SU-DHL-6 (cell line): ENCODE data around the gene ETV1.

ENCODE experiments used
- EZH2phosphoT487 ChIP-seq: fragments of 200-600 bp; sonication (generic), shearing (Covaris generic); conservative IDR thresholded peaks from 2 replicates; pipeline ENCODE4 v1.6.1; 2018; ENCODE audit warnings: mild to moderate bottlenecking, antibody characterized with exemption, low read length, moderate library complexity, mixed read lengths
- TF ChIP-seq, protein P1 (sequence below): fragments of 200-600 bp; sonication (generic); IDR thresholded peaks from one replicate; pipeline ENCODE4 v1.5.1; 2017; ENCODE audit warnings: antibody characterized with exemption, mild to moderate bottlenecking, low read length, moderate library complexity; ENCODE audit not compliant: insufficient read depth, poor library complexity, severe bottlenecking

DNA sequence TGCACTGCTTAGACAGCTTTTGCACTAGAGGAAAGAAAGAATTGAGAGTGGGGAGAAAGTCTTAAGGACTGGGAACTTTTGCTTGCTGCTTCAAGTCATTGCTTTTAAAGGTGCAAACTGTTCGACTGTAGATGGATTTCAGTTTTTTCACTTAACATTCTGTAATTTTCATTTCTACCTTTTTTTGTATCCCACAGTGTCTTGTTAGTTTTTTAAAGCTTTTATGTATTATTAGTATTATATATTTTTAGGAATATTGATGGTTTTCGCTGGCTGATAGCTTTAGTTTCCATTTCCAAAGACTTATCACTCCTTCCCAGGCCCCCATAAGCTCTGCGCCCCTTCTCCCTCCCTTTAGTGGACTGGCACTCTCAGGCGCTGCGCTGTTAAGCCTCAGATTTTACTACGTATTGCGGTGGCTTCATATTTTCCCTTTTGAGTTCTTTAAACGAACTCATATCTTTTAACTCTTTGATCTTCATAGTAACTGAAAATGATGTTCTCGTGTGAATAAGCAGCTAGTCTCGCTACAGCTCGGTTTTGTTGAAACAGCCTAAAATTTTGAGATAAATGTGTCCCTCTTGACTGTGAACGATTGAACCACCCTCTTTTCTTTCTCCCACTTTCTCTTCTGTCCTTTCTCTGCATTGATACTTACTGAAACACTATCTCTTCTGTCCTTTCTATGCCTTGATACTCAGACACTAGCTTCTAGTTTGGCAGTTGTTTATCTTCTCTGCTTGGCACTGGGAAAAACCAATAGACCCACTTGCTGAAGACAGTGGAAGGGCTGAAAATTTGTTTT lies 2.5 kb upstream of the ETV1 start:
- TF ChIP-seq, protein P1, sequence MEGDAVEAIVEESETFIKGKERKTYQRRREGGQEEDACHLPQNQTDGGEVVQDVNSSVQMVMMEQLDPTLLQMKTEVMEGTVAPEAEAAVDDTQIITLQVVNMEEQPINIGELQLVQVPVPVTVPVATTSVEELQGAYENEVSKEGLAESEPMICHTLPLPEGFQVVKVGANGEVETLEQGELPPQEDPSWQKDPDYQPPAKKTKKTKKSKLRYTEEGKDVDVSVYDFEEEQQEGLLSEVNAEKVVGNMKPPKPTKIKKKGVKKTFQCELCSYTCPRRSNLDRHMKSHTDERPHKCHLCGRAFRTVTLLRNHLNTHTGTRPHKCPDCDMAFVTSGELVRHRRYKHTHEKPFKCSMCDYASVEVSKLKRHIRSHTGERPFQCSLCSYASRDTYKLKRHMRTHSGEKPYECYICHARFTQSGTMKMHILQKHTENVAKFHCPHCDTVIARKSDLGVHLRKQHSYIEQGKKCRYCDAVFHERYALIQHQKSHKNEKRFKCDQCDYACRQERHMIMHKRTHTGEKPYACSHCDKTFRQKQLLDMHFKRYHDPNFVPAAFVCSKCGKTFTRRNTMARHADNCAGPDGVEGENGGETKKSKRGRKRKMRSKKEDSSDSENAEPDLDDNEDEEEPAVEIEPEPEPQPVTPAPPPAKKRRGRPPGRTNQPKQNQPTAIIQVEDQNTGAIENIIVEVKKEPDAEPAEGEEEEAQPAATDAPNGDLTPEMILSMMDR = no peak
- no peak for TF ChIP-seq EZH2phosphoT487
